GM12873 (cell line): ENCODE data around the gene LAS1L.

Experiments
- CTCF ChIP-seq: IDR thresholded peaks from 2 replicates; pipeline ENCODE4 v1.5.1; 2012; ENCODE audit warnings: low read depth, mild to moderate bottlenecking, moderate library complexity, low read length, control low read depth; ENCODE audit not compliant: insufficient read depth; ENCODE audit errors: missing control alignments

Gene LAS1L

GRCh38 chrX:65528705-65529340 lies 5.8 kb downstream of the LAS1L start:
- TF ChIP-seq CTCF: peak; percentile 100

- no peak for TF ChIP-seq CTCF
These were observed 6.3 kb downstream of the LAS1L start for GRCh38 chrX:65528293-65528692.

- TF ChIP-seq CTCF: no peak
These were observed 10.4 kb downstream of the LAS1L start for GRCh38 chrX:65524139-65524538.

- no peak for TF ChIP-seq CTCF
These were observed 11.7 kb downstream of the LAS1L start for GRCh38 chrX:65522739-65523372.

DNA sequence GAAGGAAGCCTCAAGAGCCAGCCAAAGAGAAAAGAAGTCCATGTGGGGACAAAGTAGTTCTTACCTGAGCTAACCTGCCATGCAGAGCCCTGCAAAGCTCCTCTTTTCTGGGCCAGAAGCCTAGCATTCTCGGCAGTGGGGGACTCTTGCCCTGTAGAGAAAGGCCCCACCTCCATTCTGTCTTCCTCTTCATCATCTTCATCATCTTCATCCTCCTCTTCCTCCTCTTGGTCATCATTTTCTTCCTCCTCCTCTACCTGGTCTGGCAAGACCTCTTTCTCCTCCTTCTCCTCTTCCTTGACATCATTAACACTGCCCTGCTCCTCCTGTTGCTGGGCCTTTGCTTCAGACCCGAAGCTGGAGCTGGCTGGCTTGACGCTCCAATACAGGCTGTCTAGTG lies 16.7 kb downstream of the LAS1L start:
- no peak for TF ChIP-seq CTCF

DNA sequence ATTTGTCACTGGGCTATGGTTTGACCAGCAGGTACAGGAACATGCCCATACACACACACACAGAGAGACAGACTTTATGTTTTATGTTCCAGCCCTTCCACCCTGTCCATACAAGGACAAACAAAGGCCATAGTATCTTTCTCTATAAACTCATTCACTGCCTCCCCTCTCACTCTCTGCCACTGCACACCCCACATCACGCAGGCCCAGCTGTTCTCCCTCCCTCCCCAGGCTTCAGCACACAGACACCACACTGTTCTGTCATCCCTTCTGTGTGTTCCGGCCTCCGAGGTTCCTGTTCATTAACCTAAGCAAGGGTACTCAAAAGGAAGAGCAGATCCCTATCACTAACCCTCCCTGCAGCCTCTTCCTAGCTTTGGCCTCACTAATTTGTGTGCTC lies 17.8 kb downstream of the LAS1L start:
- no peak for TF ChIP-seq CTCF

DNA sequence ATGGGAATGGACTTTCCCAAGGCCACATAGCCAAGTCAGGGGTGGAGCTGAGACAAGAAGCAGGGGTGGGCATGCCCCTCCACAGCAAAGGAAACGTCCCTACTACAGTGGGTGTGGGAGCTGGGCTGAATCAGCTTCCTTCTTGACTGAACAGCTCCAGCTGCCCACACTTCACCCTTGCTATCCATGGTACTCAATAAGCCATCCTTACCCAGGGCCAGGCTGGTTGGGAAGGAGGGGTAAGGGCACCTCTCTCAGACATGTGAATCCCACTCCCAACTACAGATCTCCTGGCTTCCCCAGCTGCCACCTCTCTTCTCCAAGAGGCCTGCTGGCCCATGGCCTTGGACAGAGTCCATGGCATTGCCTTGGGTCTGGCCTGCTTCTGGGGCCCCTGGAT lies 21.0 kb downstream of the LAS1L start:
- TF ChIP-seq CTCF: no peak

- TF ChIP-seq CTCF: no peak
These were observed 25.2 kb downstream of the LAS1L start for GRCh38 chrX:65509400-65509799.
